H9 (cell line): ENCODE results near the gene SLIT1. TPM values are rescaled to one million over a fixed set of nuclear protein-coding genes. Genes with fewer than 3 reads are reported as not detected.
A peak's percentile ranks its signal among the peaks of the same experiment; 100 is the strongest.

Experiments used
- DNase-seq: peaks from one replicate; pipeline ENCODE4 v3.0.0-alpha.2; 2017
- H2AFZ ChIP-seq: one replicate; pipeline ENCODE4 v1.6.1; 2013; ENCODE audit warnings: mild to moderate bottlenecking, low read length, control low read depth, moderate library complexity
- H2AK5ac ChIP-seq: 2 replicates; pipeline ENCODE4 v1.6.1; 2013; ENCODE audit warnings: low read length, control low read depth, mixed read lengths; ENCODE audit not compliant: insufficient read length
- H2BK120ac ChIP-seq: one replicate; pipeline ENCODE4 v1.6.1; 2013; ENCODE audit warnings: low read depth, mild to moderate bottlenecking, low read length, control low read depth, inconsistent platforms; ENCODE audit not compliant: poor library complexity, severe bottlenecking
- H2BK12ac ChIP-seq: 2 replicates; pipeline ENCODE4 v1.6.1; 2013; ENCODE audit warnings: low read length, control low read depth, mixed read lengths, low read depth; ENCODE audit not compliant: insufficient read length
- H2BK15ac ChIP-seq: 2 replicates; pipeline ENCODE4 v1.6.1; 2013; ENCODE audit warnings: low read depth, low read length, control low read depth
- H2BK20ac ChIP-seq: one replicate; pipeline ENCODE4 v1.6.1; 2013; ENCODE audit warnings: low read depth, mild to moderate bottlenecking, low read length, control low read depth, inconsistent platforms; ENCODE audit not compliant: poor library complexity, severe bottlenecking
- H2BK5ac ChIP-seq: 2 replicates; pipeline ENCODE4 v1.6.1; 2013; ENCODE audit warnings: low read length, control low read depth, mixed read lengths; ENCODE audit not compliant: insufficient read length
- H3K14ac ChIP-seq: 2 replicates; pipeline ENCODE4 v1.6.1; 2013; ENCODE audit warnings: low read length, control low read depth; ENCODE audit not compliant: insufficient read depth
- H3K18ac ChIP-seq: 2 replicates; pipeline ENCODE4 v1.6.1; 2013; ENCODE audit warnings: low read depth, mild to moderate bottlenecking, mixed read lengths, low read length, control low read depth; ENCODE audit not compliant: insufficient read length
- H3K23ac ChIP-seq: 2 replicates; pipeline ENCODE4 v1.6.1; 2013; ENCODE audit warnings: low read length, control low read depth, mixed read lengths, low read depth; ENCODE audit not compliant: insufficient read length
- H3K23me2 ChIP-seq: 2 replicates; pipeline ENCODE4 v1.6.1; 2013; ENCODE audit warnings: low read depth, mild to moderate bottlenecking, mixed read lengths, low read length, control low read depth; ENCODE audit not compliant: insufficient read length, poor library complexity, severe bottlenecking
- H3K27ac ChIP-seq: 2 replicates; pipeline ENCODE4 v1.5.1; 2013; ENCODE audit warnings: low read length, control low read depth, mixed read lengths, low read depth; ENCODE audit not compliant: insufficient read length
- H3K27me3 ChIP-seq: 2 replicates; pipeline ENCODE4 v1.6.1; 2013; ENCODE audit warnings: low read length, control low read depth, inconsistent platforms; ENCODE audit not compliant: insufficient read depth
- H3K4ac ChIP-seq: 2 replicates; pipeline ENCODE4 v1.6.1; 2013; ENCODE audit warnings: low read depth, mild to moderate bottlenecking, control low read depth, inconsistent platforms, low read length, moderate library complexity
- H3K4me1 ChIP-seq: 2 replicates; pipeline ENCODE4 v1.6.1; 2013; ENCODE audit warnings: low read length, control low read depth, inconsistent platforms; ENCODE audit not compliant: insufficient read depth
- H3K4me2 ChIP-seq: 2 replicates; pipeline ENCODE4 v1.6.1; 2013; ENCODE audit warnings: low read length, control low read depth, mixed read lengths; ENCODE audit not compliant: insufficient read length, insufficient read depth
- H3K56ac ChIP-seq: 2 replicates; pipeline ENCODE4 v1.6.1; 2013; ENCODE audit warnings: low read depth, mild to moderate bottlenecking, mixed read lengths, low read length, control low read depth; ENCODE audit not compliant: insufficient read length
- H3K79me1 ChIP-seq: 2 replicates; pipeline ENCODE4 v1.6.1; 2013; ENCODE audit warnings: low read depth, mild to moderate bottlenecking, moderate library complexity, low read length, control low read depth, inconsistent platforms; ENCODE audit not compliant: insufficient read depth, poor library complexity, severe bottlenecking
- H3K79me2 ChIP-seq: 2 replicates; pipeline ENCODE4 v1.6.1; 2013; ENCODE audit warnings: low read length, control low read depth, inconsistent platforms; ENCODE audit not compliant: insufficient read depth
- H3K9ac ChIP-seq: 2 replicates; pipeline ENCODE4 v1.6.1; 2013; ENCODE audit warnings: low read length, control low read depth, mixed read lengths; ENCODE audit not compliant: insufficient read length; ENCODE audit errors: extremely low read depth
- H3K9me3 ChIP-seq: one replicate; pipeline ENCODE4 v1.6.1; 2013; ENCODE audit warnings: low read depth, low read length, inconsistent platforms; ENCODE audit not compliant: control insufficient read depth
- H3T11ph ChIP-seq: one replicate; pipeline ENCODE4 v1.6.1; 2013; ENCODE audit warnings: mild to moderate bottlenecking, low read length, control low read depth, inconsistent platforms
- H4K20me1 ChIP-seq: one replicate; pipeline ENCODE4 v1.6.1; 2013; ENCODE audit not compliant: control insufficient read depth, insufficient read length, insufficient read depth
- H4K5ac ChIP-seq: 2 replicates; pipeline ENCODE4 v1.6.1; 2013; ENCODE audit warnings: low read depth, mild to moderate bottlenecking, mixed read lengths, low read length, control low read depth; ENCODE audit not compliant: insufficient read length
- H4K8ac ChIP-seq: replicated peaks from 2 replicates; pipeline ENCODE4 v1.6.1; 2013; ENCODE audit warnings: low read length, control low read depth, mixed read lengths, low read depth; ENCODE audit not compliant: insufficient read length
- H4K91ac ChIP-seq: 2 replicates; pipeline ENCODE4 v1.6.1; 2013; ENCODE audit warnings: low read depth, mild to moderate bottlenecking, moderate library complexity, mixed read lengths, low read length, control low read depth; ENCODE audit not compliant: insufficient read length
- H3K27ac Mint-ChIP-seq, 3 experiments: 2 replicates in 2 of 3; 3 replicates in 1 of 3; pipeline ENCODE4 v1.8.0; 2020 to 2021; ENCODE audit warnings: mixed read lengths in 3 of 3, mild to moderate bottlenecking in 1 of 3, moderate library complexity in 1 of 3
- H3K27me3 Mint-ChIP-seq: 2 replicates; pipeline ENCODE4 v1.8.0; 2021; ENCODE audit warnings: low read depth, mild to moderate bottlenecking, moderate library complexity, mixed read lengths
- H3K36me3 Mint-ChIP-seq, 3 experiments: 2 replicates in 2 of 3; 3 replicates in 1 of 3; pipeline ENCODE4 v1.8.0; 2020 to 2021; ENCODE audit warnings: low read depth in 3 of 3, mixed read lengths in 3 of 3; ENCODE audit not compliant: insufficient read depth in 1 of 3
- H3K4me1 Mint-ChIP-seq, 2 experiments: 2 replicates each; pipeline ENCODE4 v1.8.0; 2020; ENCODE audit warnings: mixed read lengths in 2 of 2
- H3K4me3 Mint-ChIP-seq, 2 experiments: 2 replicates in 1 of 2; 3 replicates in 1 of 2; pipeline ENCODE4 v1.8.0; 2020 to 2021; ENCODE audit warnings: mild to moderate bottlenecking in 2 of 2, mixed read lengths in 2 of 2, moderate library complexity in 1 of 2
- H3K9me3 Mint-ChIP-seq, 2 experiments: 2 replicates in 1 of 2; 3 replicates in 1 of 2; pipeline ENCODE4 v1.8.0; 2020; ENCODE audit warnings: mild to moderate bottlenecking in 2 of 2, mixed read lengths in 2 of 2, moderate library complexity in 1 of 2
- WGBS: extraction: QIAGEN DNeasy Blood & Tissue Kit; methylation state at CpG from one replicate; pipeline ENCODE4 v1.1.7; 2013; ENCODE audit warnings: missing lambda C conversion rate, low lambda C conversion rate, mixed read lengths; ENCODE audit not compliant: insufficient read length; ENCODE audit errors: extremely low coverage; 5-methylcytosine and 5-hydroxymethylcytosine counted together
- total RNA-seq: library from RNA; stranded (reverse); gene quantifications from 2 replicates; pipeline ENCODE4 v1.2.1, GENCODE V29; 2021
- TF ChIP-seq, protein P1 (sequence below): fragments of 200-600 bp; sonication (generic); conservative IDR thresholded peaks from 3 replicates; pipeline ENCODE4 v1.8.0; 2021; ENCODE audit warnings: antibody characterized with exemption, mild to moderate bottlenecking

Gene SLIT1
- total RNA-seq, 1 experiment from 2014 or later: 0.57 TPM

DNA sequence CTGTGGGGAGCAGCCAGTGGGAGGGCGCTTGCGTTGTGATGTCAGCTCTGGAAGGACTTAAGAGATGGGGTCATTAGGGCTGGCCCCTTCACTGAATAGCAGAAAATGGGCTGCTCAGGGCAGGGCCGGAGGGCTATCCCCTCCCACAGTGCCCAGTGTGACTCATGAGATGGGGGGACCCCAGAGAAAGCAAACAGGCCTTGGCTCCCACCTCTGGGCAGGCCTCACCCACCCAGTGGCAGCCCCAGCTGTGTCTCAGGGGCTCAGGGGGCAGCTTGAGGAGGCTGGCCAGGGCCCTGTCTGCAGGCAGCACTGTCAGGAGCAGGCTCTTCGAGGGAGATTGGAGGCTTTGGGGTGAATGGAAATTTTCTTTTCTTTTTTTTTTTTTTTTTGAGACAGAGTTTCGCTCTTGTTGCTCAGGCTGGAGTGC is 168.3 kb downstream of the SLIT1 start:
- no peak overlapping the region for H3K4me2 ChIP-seq
- H3K23me2 ChIP-seq: no peaks in the 10 kb centered on the region
- no peak overlapping the region for H3K27ac ChIP-seq
- Mint-ChIP-seq H3K27ac (no peak overlapping the region), H3K36me3 (no peaks in the 10 kb centered on the region), H3K4me3 (no peak overlapping the region), H3K9me3 (no peaks in the 10 kb centered on the region), H3K27me3 (no peaks in the 10 kb centered on the region), H3K4me1 (peaks cover 10 to 27% of the 10 kb centered on the region in 2 experiments)
- H3K14ac ChIP-seq: no peak overlapping the region
- no peak overlapping the region for H3K56ac ChIP-seq
- H2BK5ac ChIP-seq: no peak overlapping the region
- no peak overlapping the region for H3K18ac ChIP-seq
- WGBS: no CpG with 5 or more reads among the region's 5 CpGs
- no peaks in the 10 kb centered on the region for H4K20me1 ChIP-seq
- peak; percentile 30 for DNase-seq
- H3K79me1 ChIP-seq: no peaks in the 10 kb centered on the region
- H3T11ph ChIP-seq: no peak overlapping the region
- H3K4me1 ChIP-seq: no peaks in the 10 kb centered on the region
- no peak overlapping the region for H2BK12ac ChIP-seq
- TF ChIP-seq, protein P1, sequence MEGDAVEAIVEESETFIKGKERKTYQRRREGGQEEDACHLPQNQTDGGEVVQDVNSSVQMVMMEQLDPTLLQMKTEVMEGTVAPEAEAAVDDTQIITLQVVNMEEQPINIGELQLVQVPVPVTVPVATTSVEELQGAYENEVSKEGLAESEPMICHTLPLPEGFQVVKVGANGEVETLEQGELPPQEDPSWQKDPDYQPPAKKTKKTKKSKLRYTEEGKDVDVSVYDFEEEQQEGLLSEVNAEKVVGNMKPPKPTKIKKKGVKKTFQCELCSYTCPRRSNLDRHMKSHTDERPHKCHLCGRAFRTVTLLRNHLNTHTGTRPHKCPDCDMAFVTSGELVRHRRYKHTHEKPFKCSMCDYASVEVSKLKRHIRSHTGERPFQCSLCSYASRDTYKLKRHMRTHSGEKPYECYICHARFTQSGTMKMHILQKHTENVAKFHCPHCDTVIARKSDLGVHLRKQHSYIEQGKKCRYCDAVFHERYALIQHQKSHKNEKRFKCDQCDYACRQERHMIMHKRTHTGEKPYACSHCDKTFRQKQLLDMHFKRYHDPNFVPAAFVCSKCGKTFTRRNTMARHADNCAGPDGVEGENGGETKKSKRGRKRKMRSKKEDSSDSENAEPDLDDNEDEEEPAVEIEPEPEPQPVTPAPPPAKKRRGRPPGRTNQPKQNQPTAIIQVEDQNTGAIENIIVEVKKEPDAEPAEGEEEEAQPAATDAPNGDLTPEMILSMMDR: no peak
- no peaks in the 10 kb centered on the region for H3K27me3 ChIP-seq
- no peak overlapping the region for H2BK15ac ChIP-seq
- H4K8ac ChIP-seq: no peak overlapping the region
- no peak overlapping the region for H2BK20ac ChIP-seq
- H3K79me2 ChIP-seq: no peaks in the 10 kb centered on the region
- H3K9ac ChIP-seq: no peak overlapping the region
- no peak overlapping the region for H2BK120ac ChIP-seq
- no peak overlapping the region for H4K5ac ChIP-seq
- H3K9me3 ChIP-seq: no peaks in the 10 kb centered on the region
- no peak overlapping the region for H3K23ac ChIP-seq
- H3K4ac ChIP-seq: no peak overlapping the region
- no peak overlapping the region for H4K91ac ChIP-seq
- no peak overlapping the region for H2AFZ ChIP-seq
- H2AK5ac ChIP-seq: no peak overlapping the region
